Trophoblast cell (in vitro differentiated cells and primary cell): ENCODE results near the gene PPA1.
"Not testable (repeated sequence)": the region's sequence is repeated elsewhere in the genome, so short reads cannot be mapped to it uniquely, and the experiment has no call there.

ENCODE experiments used
- DNase-seq, 2 donors: peaks; one replicate each; pipeline ENCODE4 v3.0.0-alpha.2; 2016
- H2AFZ ChIP-seq: 2 replicates; pipeline ENCODE4 v1.6.1; 2013; ENCODE audit warnings: low read length, moderate library complexity, mild to moderate bottlenecking; ENCODE audit not compliant: insufficient read depth, poor library complexity
- H2AK5ac ChIP-seq: 2 replicates; pipeline ENCODE4 v1.6.1; 2013; ENCODE audit warnings: mild to moderate bottlenecking, low read length
- H2BK120ac ChIP-seq: 2 replicates; pipeline ENCODE4 v1.6.1; 2013; ENCODE audit warnings: low read length, mild to moderate bottlenecking, moderate library complexity; ENCODE audit not compliant: insufficient read depth, poor library complexity
- H2BK12ac ChIP-seq: 2 replicates; pipeline ENCODE4 v1.6.1; 2013; ENCODE audit warnings: mild to moderate bottlenecking, low read length, moderate library complexity
- H2BK5ac ChIP-seq: 2 replicates; pipeline ENCODE4 v1.6.1; 2013; ENCODE audit warnings: low read length, low read depth, moderate library complexity, mild to moderate bottlenecking; ENCODE audit not compliant: poor library complexity
- H3K14ac ChIP-seq: 2 replicates; pipeline ENCODE4 v1.6.1; 2013; ENCODE audit warnings: mild to moderate bottlenecking, low read length
- H3K18ac ChIP-seq: 2 replicates; pipeline ENCODE4 v1.6.1; 2013; ENCODE audit warnings: mild to moderate bottlenecking, low read length
- H3K23ac ChIP-seq: 2 replicates; pipeline ENCODE4 v1.6.1; 2013; ENCODE audit warnings: low read length
- H3K27ac ChIP-seq: 2 replicates; pipeline ENCODE4 v1.5.1; 2013; ENCODE audit warnings: low read depth, mild to moderate bottlenecking, inconsistent platforms, low read length, moderate library complexity
- H3K27me3 ChIP-seq: 2 replicates; pipeline ENCODE4 v1.6.1; 2013; ENCODE audit warnings: inconsistent platforms, mild to moderate bottlenecking, low read length, moderate library complexity; ENCODE audit not compliant: insufficient read depth
- H3K36me3 ChIP-seq, 2 experiments: 1 replicate in 1 of 2; 2 replicates in 1 of 2; pipeline ENCODE4 v1.6.1; 2013; ENCODE audit warnings: low read length in 2 of 2, mild to moderate bottlenecking in 2 of 2, moderate library complexity in 1 of 2; ENCODE audit not compliant: insufficient read depth in 2 of 2, control insufficient read depth in 1 of 2
- H3K4ac ChIP-seq: 2 replicates; pipeline ENCODE4 v1.6.1; 2013; ENCODE audit warnings: low read depth, mild to moderate bottlenecking, low read length, moderate library complexity
- H3K4me1 ChIP-seq, 2 experiments: 1 replicate in 1 of 2; 2 replicates in 1 of 2; pipeline ENCODE4 v1.6.1; 2013; ENCODE audit warnings: low read length in 2 of 2, mild to moderate bottlenecking in 2 of 2, moderate library complexity in 1 of 2; ENCODE audit not compliant: insufficient read depth in 2 of 2, control insufficient read depth in 1 of 2
- H3K4me2 ChIP-seq: 2 replicates; pipeline ENCODE4 v1.6.1; 2013; ENCODE audit warnings: inconsistent platforms, mild to moderate bottlenecking, low read length, moderate library complexity
- H3K4me3 ChIP-seq: 2 replicates; pipeline ENCODE4 v1.5.1; 2013; ENCODE audit warnings: mild to moderate bottlenecking, low read depth, low read length, inconsistent platforms
- H3K79me1 ChIP-seq: one replicate; pipeline ENCODE4 v1.6.1; 2013; ENCODE audit warnings: low read length
- H3K79me2 ChIP-seq: 2 replicates; pipeline ENCODE4 v1.6.1; 2013; ENCODE audit warnings: low read length, mild to moderate bottlenecking; ENCODE audit not compliant: control insufficient read depth, insufficient read depth, poor library complexity
- H3K9ac ChIP-seq: 2 replicates; pipeline ENCODE4 v1.6.1; 2013; ENCODE audit warnings: mild to moderate bottlenecking, low read length
- H3K9me3 ChIP-seq: 2 replicates; pipeline ENCODE4 v1.6.1; 2013; ENCODE audit warnings: low read depth, mild to moderate bottlenecking, control low read depth, inconsistent platforms, low read length; ENCODE audit not compliant: insufficient read depth
- H4K12ac ChIP-seq: 2 replicates; pipeline ENCODE4 v1.6.1; 2013; ENCODE audit warnings: low read depth, mild to moderate bottlenecking, low read length, moderate library complexity
- H4K8ac ChIP-seq: 2 replicates; pipeline ENCODE4 v1.6.1; 2013; ENCODE audit warnings: low read depth, mild to moderate bottlenecking, low read length, moderate library complexity
- H4K91ac ChIP-seq: one replicate; pipeline ENCODE4 v1.6.1; 2013; ENCODE audit warnings: low read depth, mild to moderate bottlenecking, low read length, moderate library complexity
- WGBS: extraction: QIAGEN DNeasy Blood & Tissue Kit; methylation state at CpG from one replicate; pipeline ENCODE4 v1.1.7; 2013; ENCODE audit warnings: missing lambda C conversion rate; ENCODE audit not compliant: insufficient read length, insufficient coverage; ENCODE audit errors: extremely low coverage; 5-methylcytosine and 5-hydroxymethylcytosine counted together

Gene PPA1

GRCh38 chr10:70241081-70241480 is 7.9 kb upstream of the PPA1 start:
- Histone ChIP-seq H2BK12ac (no peak overlapping the region), H3K36me3 (no peaks in the 10 kb centered on the region), H2BK120ac (no peak overlapping the region), H3K27ac (no peak overlapping the region), H4K12ac (no peak overlapping the region), H3K9ac (no peak overlapping the region), H3K79me1 (no peaks in the 10 kb centered on the region), H4K91ac (no peak overlapping the region), H3K27me3 (no peaks in the 10 kb centered on the region), H3K4me2 (no peak overlapping the region), H2BK5ac (no peak overlapping the region), H3K9me3 (peaks cover 10% of the 10 kb centered on the region), H3K4me1 (no peaks in the 10 kb centered on the region), H3K14ac (no peak overlapping the region), H3K23ac (no peak overlapping the region), H3K79me2 (no peaks in the 10 kb centered on the region), H2AK5ac (no peak overlapping the region), H2AFZ (no peak overlapping the region), H3K18ac (no peak overlapping the region), H4K8ac (no peak overlapping the region), H3K4me3 (no peak overlapping the region), H3K4ac (no peak overlapping the region)
- DNase-seq = no peak
- WGBS = no CpG with 5 or more reads among the region's 3 CpGs

- H3K4me1 ChIP-seq, H3K27ac ChIP-seq, DNase-seq, H3K14ac ChIP-seq, H3K4me2 ChIP-seq, H3K4ac ChIP-seq, H3K79me1 ChIP-seq, H2BK120ac ChIP-seq, H3K18ac ChIP-seq, H3K27me3 ChIP-seq, H4K12ac ChIP-seq, H3K4me3 ChIP-seq, H3K9ac ChIP-seq, H2BK5ac ChIP-seq, H3K36me3 ChIP-seq, H4K8ac ChIP-seq, H2AFZ ChIP-seq, H2AK5ac ChIP-seq, H2BK12ac ChIP-seq, H4K91ac ChIP-seq, H3K79me2 ChIP-seq, H3K9me3 ChIP-seq, H3K23ac ChIP-seq: not testable (repeated sequence)
- WGBS = no CpG with 5 or more reads among the region's 21 CpGs
Measured at GRCh38 chr10:70239986-70240385, 6.8 kb upstream of the PPA1 start.

- H3K23ac ChIP-seq, H2AK5ac ChIP-seq, H2AFZ ChIP-seq, H4K91ac ChIP-seq, H3K36me3 ChIP-seq, H3K4me1 ChIP-seq, H4K8ac ChIP-seq, H4K12ac ChIP-seq, H3K27ac ChIP-seq, H3K4me3 ChIP-seq, H3K14ac ChIP-seq, H3K4me2 ChIP-seq, H3K18ac ChIP-seq, H3K4ac ChIP-seq, H3K79me1 ChIP-seq, H2BK12ac ChIP-seq, H3K79me2 ChIP-seq, H3K27me3 ChIP-seq, DNase-seq, H2BK120ac ChIP-seq, H2BK5ac ChIP-seq, H3K9ac ChIP-seq, H3K9me3 ChIP-seq: not testable (repeated sequence)
- no CpG with 5 or more reads among the region's 55 CpGs for WGBS
Measured at GRCh38 chr10:70239077-70239976, 6.1 kb upstream of the PPA1 start.

- H3K27me3 ChIP-seq, H3K18ac ChIP-seq, H2AK5ac ChIP-seq, H3K4me3 ChIP-seq, H2BK12ac ChIP-seq, H3K4me2 ChIP-seq, H3K23ac ChIP-seq, H2BK5ac ChIP-seq, H3K79me2 ChIP-seq, H3K14ac ChIP-seq, H4K91ac ChIP-seq, H4K8ac ChIP-seq, DNase-seq, H3K79me1 ChIP-seq, H3K9me3 ChIP-seq, H3K4me1 ChIP-seq, H4K12ac ChIP-seq, H3K9ac ChIP-seq, H3K4ac ChIP-seq, H2BK120ac ChIP-seq, H3K36me3 ChIP-seq, H3K27ac ChIP-seq, H2AFZ ChIP-seq: not testable (repeated sequence)
- WGBS = no CpG with 5 or more reads among the region's 6 CpGs
Measured at GRCh38 chr10:70237958-70238536, 4.8 kb upstream of the PPA1 start.
